ACC112 (cell line): ENCODE data around the gene PKP2.
"Not testable (repeated sequence)": the region's sequence is repeated elsewhere in the genome, so short reads cannot be mapped to it uniquely, and the experiment has no call there.

ENCODE experiments used
- H2AFZ ChIP-seq: fragments of 200-600 bp; sonication (generic); one replicate; pipeline ENCODE4 v1.6.0; 2017; ENCODE audit warnings: antibody characterized with exemption, low read length; ENCODE audit not compliant: unreplicated experiment
- H3K27ac ChIP-seq: fragments of 200-600 bp; sonication (generic); 2 replicates; pipeline ENCODE4 v1.5.1; 2014; ENCODE audit warnings: low read depth, mild to moderate bottlenecking, antibody characterized with exemption, low read length, moderate library complexity
- H3K27me3 ChIP-seq: fragments of 200-600 bp; sonication (generic); 2 replicates; pipeline ENCODE4 v1.6.1; 2014; ENCODE audit warnings: mild to moderate bottlenecking, antibody characterized with exemption, low read length, moderate library complexity, mixed read lengths; ENCODE audit not compliant: insufficient read depth
- H3K36me3 ChIP-seq: fragments of 200-600 bp; sonication (generic); 2 replicates; pipeline ENCODE4 v1.6.1; 2016; ENCODE audit warnings: mild to moderate bottlenecking, antibody characterized with exemption, low read length, moderate library complexity, mixed read lengths; ENCODE audit not compliant: insufficient read depth
- H3K4me1 ChIP-seq: fragments of 200-600 bp; sonication (generic); one replicate; pipeline ENCODE4 v1.6.1; 2016; ENCODE audit warnings: low read length, mixed read lengths; ENCODE audit not compliant: insufficient read depth, unreplicated experiment, control insufficient read depth
- H3K4me3 ChIP-seq: fragments of 200-600 bp; sonication (generic); 2 replicates; pipeline ENCODE4 v1.5.1; 2014; ENCODE audit warnings: mild to moderate bottlenecking, low read depth, low read length
- H3K79me2 ChIP-seq: fragments of 200-600 bp; sonication (generic); one replicate; pipeline ENCODE4 v1.6.0; 2016; ENCODE audit warnings: low read length; ENCODE audit not compliant: control insufficient read depth, unreplicated experiment, insufficient read depth

Gene PKP2

DNA sequence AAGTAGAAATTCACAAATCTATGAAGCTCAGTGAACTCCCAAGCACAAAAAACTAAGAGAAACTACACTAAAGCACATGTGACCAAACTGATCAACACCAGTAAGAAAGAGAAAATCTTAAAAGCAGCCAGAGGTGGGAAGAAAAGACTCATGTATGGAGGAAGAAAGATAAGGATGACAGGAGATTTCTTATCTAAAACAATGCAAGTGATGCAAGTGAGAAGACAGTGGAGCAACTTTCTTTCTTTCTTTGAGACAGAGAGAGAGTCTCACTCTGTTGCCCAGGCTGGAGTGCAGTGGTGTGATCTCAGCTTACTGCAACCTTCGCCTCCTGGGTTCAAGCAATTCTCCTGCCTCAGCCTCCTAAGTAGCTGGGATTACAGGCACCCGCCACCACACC is 34.9 kb downstream of the PKP2 start:
- H3K4me3 ChIP-seq, H2AFZ ChIP-seq, H3K4me1 ChIP-seq, H3K79me2 ChIP-seq, H3K36me3 ChIP-seq, H3K27ac ChIP-seq, H3K27me3 ChIP-seq: not testable (repeated sequence)

DNA sequence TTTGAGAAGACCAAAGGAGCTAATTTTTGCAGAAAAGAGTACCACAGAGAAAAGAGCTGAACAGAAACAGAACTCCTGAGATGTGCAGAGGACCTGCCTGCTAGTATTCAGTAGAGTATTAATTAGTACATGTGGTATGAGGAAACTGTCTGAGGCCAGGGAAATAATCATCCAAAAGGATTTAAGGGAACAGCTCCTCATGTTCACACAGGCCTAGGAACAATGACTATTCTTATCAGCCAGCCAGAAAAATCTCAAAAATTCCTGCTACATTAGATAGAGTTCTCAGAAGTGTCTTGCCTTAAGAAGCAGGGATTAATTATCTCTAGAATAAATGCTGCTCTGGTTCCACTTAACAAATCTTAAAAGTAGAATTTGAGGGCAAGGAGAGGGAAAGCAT is 36.4 kb downstream of the PKP2 start:
- H2AFZ ChIP-seq: no peak overlapping the region
- H3K36me3 ChIP-seq: no peaks in the 10 kb centered on the region
- no peak overlapping the region for H3K4me3 ChIP-seq
- no peaks in the 10 kb centered on the region for H3K27me3 ChIP-seq
- H3K4me1 ChIP-seq: no peaks in the 10 kb centered on the region
- no peak overlapping the region for H3K27ac ChIP-seq
- no peaks in the 10 kb centered on the region for H3K79me2 ChIP-seq

GRCh38 chr12:32859389-32859788 is 37.2 kb downstream of the PKP2 start:
- H3K4me3 ChIP-seq: no peak overlapping the region
- no peaks in the 10 kb centered on the region for H3K79me2 ChIP-seq
- H3K27me3 ChIP-seq: no peaks in the 10 kb centered on the region
- H3K27ac ChIP-seq: no peak overlapping the region
- H3K4me1 ChIP-seq: no peaks in the 10 kb centered on the region
- H3K36me3 ChIP-seq: no peaks in the 10 kb centered on the region
- H2AFZ ChIP-seq: no peak overlapping the region

- H2AFZ ChIP-seq: no peak overlapping the region
- no peaks in the 10 kb centered on the region for H3K79me2 ChIP-seq
- no peaks in the 10 kb centered on the region for H3K4me1 ChIP-seq
- no peaks in the 10 kb centered on the region for H3K36me3 ChIP-seq
- no peak overlapping the region for H3K4me3 ChIP-seq
- H3K27me3 ChIP-seq: no peaks in the 10 kb centered on the region
- no peak overlapping the region for H3K27ac ChIP-seq
Measured at GRCh38 chr12:32854716-32855115, 41.9 kb downstream of the PKP2 start.

- Histone ChIP-seq H3K36me3 (no peaks in the 10 kb centered on the region), H3K27me3 (no peaks in the 10 kb centered on the region), H3K27ac (no peak overlapping the region), H2AFZ (no peak overlapping the region), H3K4me1 (no peaks in the 10 kb centered on the region), H3K79me2 (no peaks in the 10 kb centered on the region), H3K4me3 (no peak overlapping the region)
Measured at GRCh38 chr12:32854097-32854496, 42.5 kb downstream of the PKP2 start.

DNA sequence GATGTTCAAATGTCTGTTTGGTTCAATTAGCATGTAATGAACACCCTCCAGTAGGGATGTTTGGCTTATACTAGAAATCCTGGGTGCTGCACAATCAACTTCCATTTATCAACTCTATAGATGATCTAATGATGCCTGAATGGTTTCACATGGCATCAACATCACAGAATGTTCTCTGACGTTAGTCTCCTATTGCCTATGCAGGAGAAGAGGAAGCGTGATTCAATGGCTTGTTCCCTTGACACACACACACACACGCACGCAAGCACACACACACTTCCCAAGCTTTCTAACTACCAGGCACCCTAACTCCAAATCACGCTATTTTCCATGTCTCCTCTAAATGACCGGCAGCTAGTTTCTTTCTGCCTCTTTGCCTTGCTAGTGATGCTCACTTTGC is 49.3 kb downstream of the PKP2 start:
- Histone ChIP-seq H3K27ac (no peak overlapping the region), H3K4me1 (peaks cover 10% of the 10 kb centered on the region), H3K27me3 (no peaks in the 10 kb centered on the region), H3K79me2 (no peaks in the 10 kb centered on the region), H3K4me3 (no peak overlapping the region), H3K36me3 (no peaks in the 10 kb centered on the region), H2AFZ (no peak overlapping the region)

- no peaks in the 10 kb centered on the region for H3K27me3 ChIP-seq
- no peaks in the 10 kb centered on the region for H3K36me3 ChIP-seq
- no peak overlapping the region for H3K4me3 ChIP-seq
- no peak overlapping the region for H3K27ac ChIP-seq
- H3K79me2 ChIP-seq: no peaks in the 10 kb centered on the region
- H3K4me1 ChIP-seq: peaks cover 10% of the 10 kb centered on the region
- no peak overlapping the region for H2AFZ ChIP-seq
Measured at GRCh38 chr12:32846053-32846452, 50.5 kb downstream of the PKP2 start.

DNA sequence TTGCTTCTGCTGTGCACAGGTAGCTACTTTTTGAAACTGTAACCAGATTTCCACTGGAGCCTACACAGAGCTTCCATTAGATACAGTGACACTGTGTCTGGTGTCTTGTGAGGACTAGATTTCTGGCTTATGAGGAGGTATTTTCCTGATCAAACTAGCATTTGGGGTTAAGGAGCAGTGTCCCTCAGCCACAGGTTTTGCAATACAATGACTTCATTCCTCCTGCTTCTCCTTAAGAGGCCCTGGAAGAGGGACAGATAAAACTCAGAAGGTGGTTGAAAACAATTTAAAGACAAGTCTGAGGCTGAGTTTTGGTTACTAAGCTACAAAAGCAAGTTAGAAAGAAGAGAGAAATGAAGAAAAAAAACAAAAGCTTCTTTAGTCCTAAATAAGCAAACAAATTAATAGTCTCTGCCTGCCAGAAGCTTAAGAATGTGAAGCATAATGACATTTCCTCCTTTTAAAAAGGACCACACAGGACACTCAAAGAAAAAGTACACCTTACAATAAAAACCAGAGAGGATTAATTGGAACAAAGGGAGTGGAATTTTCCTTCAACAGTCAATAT is 53.0 kb downstream of the PKP2 start:
- peaks cover 10% of the 10 kb centered on the region for H3K4me1 ChIP-seq
- no peaks in the 10 kb centered on the region for H3K79me2 ChIP-seq
- no peak overlapping the region for H2AFZ ChIP-seq
- no peak overlapping the region for H3K27ac ChIP-seq
- H3K4me3 ChIP-seq: no peak overlapping the region
- H3K27me3 ChIP-seq: no peaks in the 10 kb centered on the region
- no peaks in the 10 kb centered on the region; the same call in 1 of the 2 replicates for H3K36me3 ChIP-seq

DNA sequence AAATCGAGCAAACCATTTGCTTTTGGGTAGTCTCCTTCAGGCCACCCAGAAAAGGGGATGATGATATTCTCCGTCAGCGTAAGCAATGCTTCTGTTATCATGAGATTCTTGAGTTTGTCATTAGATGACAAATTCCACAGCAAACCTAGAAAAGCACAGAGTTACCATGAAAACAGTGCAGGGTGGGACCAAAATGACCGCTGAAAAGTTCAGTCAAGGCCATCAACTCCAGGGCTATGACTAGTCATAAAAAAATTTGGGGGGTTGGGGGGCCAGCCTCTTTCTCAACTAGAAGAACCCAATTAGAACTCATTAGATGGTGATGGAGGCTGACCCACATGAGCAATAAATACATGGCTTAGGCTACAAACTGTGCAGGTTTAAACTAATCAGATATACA is 55.5 kb downstream of the PKP2 start:
- Histone ChIP-seq H3K36me3 (no peaks in the 10 kb centered on the region; the same call in 1 of the 2 replicates), H3K27me3 (no peaks in the 10 kb centered on the region), H3K27ac (no peak overlapping the region), H3K4me1 (peaks cover 10% of the 10 kb centered on the region), H2AFZ (no peak overlapping the region), H3K4me3 (no peak overlapping the region), H3K79me2 (no peaks in the 10 kb centered on the region)

DNA sequence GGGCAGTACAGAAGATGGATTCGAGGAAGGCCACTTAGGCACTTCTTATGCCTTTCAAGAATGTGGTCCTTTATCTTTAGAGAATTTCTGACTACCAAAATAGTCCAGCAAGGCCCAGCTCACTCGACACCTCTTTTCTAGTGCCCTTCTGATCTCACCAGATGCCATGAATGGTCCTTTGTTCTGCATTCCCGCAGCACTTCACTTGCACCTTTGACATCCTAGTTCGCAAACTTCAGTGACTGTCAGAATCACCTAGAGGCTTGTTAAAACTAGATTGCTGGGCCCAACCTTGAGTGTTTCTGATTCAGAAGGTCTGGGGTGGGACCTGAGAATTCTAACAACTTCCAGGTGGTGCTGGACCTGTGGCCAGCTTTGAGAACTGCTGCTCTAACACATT is 56.7 kb downstream of the PKP2 start:
- no peaks in the 10 kb centered on the region for H3K27me3 ChIP-seq
- H3K79me2 ChIP-seq: no peaks in the 10 kb centered on the region
- H2AFZ ChIP-seq: no peak overlapping the region
- no peak overlapping the region for H3K27ac ChIP-seq
- peaks cover 10% of the 10 kb centered on the region for H3K4me1 ChIP-seq
- H3K4me3 ChIP-seq: no peak overlapping the region
- H3K36me3 ChIP-seq: no peaks in the 10 kb centered on the region; the same call in 1 of the 2 replicates

DNA sequence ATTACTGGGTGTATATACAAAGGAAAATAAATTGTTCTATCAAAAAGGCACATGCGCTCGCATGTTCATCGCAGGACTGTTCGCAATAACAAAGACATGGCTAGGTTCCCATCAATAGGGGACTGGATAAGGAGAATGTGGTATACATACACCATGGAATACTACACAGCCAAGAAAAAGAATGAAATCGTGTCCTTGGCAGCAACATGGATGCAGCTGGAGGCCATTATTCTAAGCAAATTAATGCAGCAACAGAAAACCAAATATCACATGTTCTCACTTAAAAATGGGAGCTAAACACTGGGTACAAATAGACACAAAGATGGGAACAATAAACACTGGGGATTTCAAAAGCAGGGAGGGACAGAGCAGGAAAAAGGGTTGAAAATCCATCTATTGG is 58.6 kb downstream of the PKP2 start:
- Histone ChIP-seq H3K36me3 (no peaks in the 10 kb centered on the region; the same call in 1 of the 2 replicates), H3K4me1 (no peaks in the 10 kb centered on the region), H2AFZ (no peak overlapping the region), H3K4me3 (no peak overlapping the region), H3K27ac (no peak overlapping the region), H3K27me3 (no peaks in the 10 kb centered on the region), H3K79me2 (no peaks in the 10 kb centered on the region)
